Measurements from ENCODE around the gene TBCD.

- TF ChIP-seq NFRKB (IDR thresholded peaks at IDR 0.05) (no peak), FOXA1 (IDR thresholded peaks at IDR 0.05) (no peak), SUZ12 (IDR thresholded peaks at IDR 0.05) (no peak), FOXM1 (IDR thresholded peaks at IDR 0.05; ENCODE audit: borderline replicate concordance) (no peak), L3MBTL2 (conservative IDR thresholded peaks at IDR 0.05) (no peak)
Measured at GRCh38 chr17:82806645-82807044, 54.8 kb downstream of the TBCD start.

All from HEK293T (cell line).